ENCODE data around the gene TMEM106B. TPM values are rescaled to one million over a fixed set of nuclear protein-coding genes. Genes with fewer than 3 reads are reported as not detected.

TMEM106B gene
- total RNA-seq, 2 experiments from 2014 or later: 5.6 to 9.6 TPM

- intact Hi-C loops (cut with micrococcal nuclease; ENCODE audit: unreplicated experiment): no loop called here
- CTCF ChIA-PET (ENCODE audit: unreplicated experiment): no interaction called here
These were observed 16.7 kb upstream of the TMEM106B start for GRCh38 chr7:12194426-12194825.

GRCh38 chr7:12196386-12196785, 14.7 kb upstream of the TMEM106B start:
- Histone ChIP-seq H2AFZ (ENCODE audit: low read length) (no peak overlapping the region), H3K4me2 (ENCODE audit: low read length) (no peak overlapping the region), H3K9me3 (ENCODE audit: low read length) (no peaks in the 10 kb centered on the region), H3K27ac (ENCODE audit: low read depth, low read length, poor library complexity, severe bottlenecking) (no peak overlapping the region), H3K9me2 (ENCODE audit: insufficient read depth, low read length) (no peaks in the 10 kb centered on the region), H4K20me1 (ENCODE audit: insufficient read depth, low read length) (no peaks in the 10 kb centered on the region), H3K4me1 (ENCODE audit: insufficient read depth, low read length, poor library complexity, severe bottlenecking) (no peaks in the 10 kb centered on the region), H3K4me3 (ENCODE audit: low read depth, low read length, poor library complexity, severe bottlenecking) (no peak overlapping the region), H3K36me3 (ENCODE audit: insufficient read depth, low read length) (no peaks in the 10 kb centered on the region), H3K79me2 (ENCODE audit: insufficient read depth, low read depth, low read length) (no peaks in the 10 kb centered on the region)
- intact Hi-C loops (cut with micrococcal nuclease; ENCODE audit: unreplicated experiment): no loop called here
- BruUV-seq (replicated peaks): no TSS peak
- ChIA-PET CTCF (ENCODE audit: unreplicated experiment) (no interaction called here), POLR2A (no interaction called here)
- TF ChIP-seq EZH2phosphoT487 (IDR thresholded peaks at IDR 0.05; ENCODE audit: borderline replicate concordance, low read depth, low read length): no peak
- TF ChIP-seq CTCF (conservative IDR thresholded peaks at IDR 0.05; ENCODE audit: low read length): no peak
- no peak for DNase-seq (ENCODE audit: low spot score)

More at GRCh38 chr7:12194426-12194825, 16.7 kb upstream of the TMEM106B start:
- TF ChIP-seq CTCF (conservative IDR thresholded peaks at IDR 0.05; ENCODE audit: low read length) (no peak), EZH2phosphoT487 (IDR thresholded peaks at IDR 0.05; ENCODE audit: borderline replicate concordance, low read depth, low read length) (no peak)
- POLR2A ChIA-PET: no interaction called here
- Histone ChIP-seq H3K9me3 (ENCODE audit: low read length) (no peaks in the 10 kb centered on the region), H3K36me3 (ENCODE audit: insufficient read depth, low read length) (no peaks in the 10 kb centered on the region), H4K20me1 (ENCODE audit: insufficient read depth, low read length) (no peaks in the 10 kb centered on the region), H2AFZ (ENCODE audit: low read length) (no peak overlapping the region), H3K4me2 (ENCODE audit: low read length) (no peak overlapping the region), H3K27ac (ENCODE audit: low read depth, low read length, poor library complexity, severe bottlenecking) (no peak overlapping the region), H3K4me3 (ENCODE audit: low read depth, low read length, poor library complexity, severe bottlenecking) (no peak overlapping the region), H3K9me2 (ENCODE audit: insufficient read depth, low read length) (no peaks in the 10 kb centered on the region), H3K4me1 (ENCODE audit: insufficient read depth, low read length, poor library complexity, severe bottlenecking) (no peaks in the 10 kb centered on the region), H3K79me2 (ENCODE audit: insufficient read depth, low read depth, low read length) (no peaks in the 10 kb centered on the region)
- BruUV-seq (replicated peaks): no TSS peak
- DNase-seq (ENCODE audit: low spot score): no peak

GRCh38 chr7:12199363-12199762, 11.7 kb upstream of the TMEM106B start:
- CTCF ChIA-PET (ENCODE audit: unreplicated experiment): no interaction called here
- no TSS peak for BruUV-seq (replicated peaks)
- H2AFZ ChIP-seq (ENCODE audit: low read length): no peak overlapping the region
- no peak for DNase-seq (ENCODE audit: low spot score)
- TF ChIP-seq CTCF (conservative IDR thresholded peaks at IDR 0.05; ENCODE audit: low read length) (no peak), EZH2phosphoT487 (IDR thresholded peaks at IDR 0.05; ENCODE audit: borderline replicate concordance, low read depth, low read length) (no peak)
- POLR2A ChIA-PET: no interaction called here
- H3K27ac ChIP-seq (ENCODE audit: low read depth, low read length, poor library complexity, severe bottlenecking): no peak overlapping the region
- H3K4me2 ChIP-seq (ENCODE audit: low read length): no peak overlapping the region
- H3K4me3 ChIP-seq (ENCODE audit: low read depth, low read length, poor library complexity, severe bottlenecking): no peak overlapping the region
- no peaks in the 10 kb centered on the region for H3K79me2 ChIP-seq (ENCODE audit: insufficient read depth, low read depth, low read length)
- no peaks in the 10 kb centered on the region for H3K9me3 ChIP-seq (ENCODE audit: low read length)
- no peaks in the 10 kb centered on the region for H4K20me1 ChIP-seq (ENCODE audit: insufficient read depth, low read length)
- H3K36me3 ChIP-seq (ENCODE audit: insufficient read depth, low read length): no peaks in the 10 kb centered on the region
- H3K4me1 ChIP-seq (ENCODE audit: insufficient read depth, low read length, poor library complexity, severe bottlenecking): no peaks in the 10 kb centered on the region
- H3K9me2 ChIP-seq (ENCODE audit: insufficient read depth, low read length): no peaks in the 10 kb centered on the region
- intact Hi-C loops (cut with micrococcal nuclease; ENCODE audit: unreplicated experiment): no loop called here

All from OCI-LY7 (cell line).